Mesothelial cell of epicardium (in vitro differentiated cells): ENCODE measurements around the gene MGRN1. TPM values are rescaled to one million over a fixed set of nuclear protein-coding genes. Genes with fewer than 3 reads are reported as not detected.

Experiments
- DNase-seq, 2 experiments: peaks; one replicate each; pipeline ENCODE4 v3.0.0; 2021; ENCODE audit warnings: low spot score in 2 of 2; ENCODE audit not compliant: unreplicated experiment in 2 of 2
- H3K27ac Mint-ChIP-seq: 2 replicates; pipeline ENCODE4 v1.8.0; 2021; ENCODE audit warnings: mixed read lengths
- H3K27me3 Mint-ChIP-seq: 2 replicates; pipeline ENCODE4 v1.8.0; 2021; ENCODE audit warnings: low read depth, mixed read lengths
- H3K36me3 Mint-ChIP-seq: 2 replicates; pipeline ENCODE4 v1.8.0; 2021; ENCODE audit warnings: mixed read lengths
- H3K4me1 Mint-ChIP-seq: 2 replicates; pipeline ENCODE4 v1.8.0; 2021; ENCODE audit warnings: mixed read lengths
- H3K4me3 Mint-ChIP-seq: 2 replicates; pipeline ENCODE4 v1.8.0; 2021; ENCODE audit warnings: mild to moderate bottlenecking, moderate library complexity, mixed read lengths
- H3K9me3 Mint-ChIP-seq: 2 replicates; pipeline ENCODE4 v1.8.0; 2021; ENCODE audit warnings: mixed read lengths
- CTCF ChIP-seq: fragments of 200-600 bp; sonication (generic); IDR thresholded peaks from one replicate; pipeline ENCODE4 v1.5.0; 2021; ENCODE audit warnings: antibody characterized with exemption; ENCODE audit not compliant: unreplicated experiment
- total RNA-seq: library from RNA; stranded (reverse); gene quantifications from 3 replicates; pipeline ENCODE4 v1.2.1, GENCODE V29; 2021

The MGRN1 gene
- total RNA-seq, 1 donor from 2014 or later: 110 TPM

- Mint-ChIP-seq H3K4me1 (no peaks in the 10 kb centered on the region), H3K9me3 (no peaks in the 10 kb centered on the region), H3K4me3 (no peak overlapping the region), H3K27me3 (no peaks in the 10 kb centered on the region), H3K27ac (no peak overlapping the region), H3K36me3 (peaks cover 7% of the 10 kb centered on the region)
- DNase-seq: no peak
- no peak for TF ChIP-seq CTCF
Observed at GRCh38 chr16:4687416-4687815, 62.8 kb downstream of the MGRN1 start.

- no peak for DNase-seq
- Mint-ChIP-seq H3K27ac (no peak overlapping the region), H3K36me3 (peaks cover 7% of the 10 kb centered on the region), H3K4me1 (no peaks in the 10 kb centered on the region), H3K9me3 (no peaks in the 10 kb centered on the region), H3K4me3 (no peak overlapping the region), H3K27me3 (no peaks in the 10 kb centered on the region)
- no peak for TF ChIP-seq CTCF
Observed at GRCh38 chr16:4687946-4688673, 63.5 kb downstream of the MGRN1 start.

GRCh38 chr16:4688674-4689045 is 64.0 kb downstream of the MGRN1 start:
- no peaks in the 10 kb centered on the region for H3K4me1 Mint-ChIP-seq
- no peak overlapping the region for H3K27ac Mint-ChIP-seq
- H3K9me3 Mint-ChIP-seq: no peaks in the 10 kb centered on the region
- DNase-seq: no peak
- H3K27me3 Mint-ChIP-seq: no peaks in the 10 kb centered on the region
- peaks cover 7% of the 10 kb centered on the region for H3K36me3 Mint-ChIP-seq
- no peak overlapping the region for H3K4me3 Mint-ChIP-seq
- TF ChIP-seq CTCF: no peak

GRCh38 chr16:4689091-4689671 is 64.6 kb downstream of the MGRN1 start:
- Mint-ChIP-seq H3K4me1 (no peaks in the 10 kb centered on the region), H3K9me3 (no peaks in the 10 kb centered on the region), H3K27me3 (no peaks in the 10 kb centered on the region), H3K27ac (no peak overlapping the region), H3K36me3 (peaks cover 7% of the 10 kb centered on the region), H3K4me3 (no peak overlapping the region)
- TF ChIP-seq CTCF: no peak
- no peak for DNase-seq

- H3K27me3 Mint-ChIP-seq: no peaks in the 10 kb centered on the region
- no peak for DNase-seq
- no peak overlapping the region for H3K27ac Mint-ChIP-seq
Observed at GRCh38 chr16:4689864-4690704, 65.5 kb downstream of the MGRN1 start.

More at GRCh38 chr16:4689864-4690704, 65.5 kb downstream of the MGRN1 start:
- TF ChIP-seq CTCF: no peak
- no peak overlapping the region for H3K4me3 Mint-ChIP-seq
- H3K36me3 Mint-ChIP-seq: peaks cover 3% of the 10 kb centered on the region
- no peaks in the 10 kb centered on the region for H3K9me3 Mint-ChIP-seq
- H3K4me1 Mint-ChIP-seq: peaks cover 3% of the 10 kb centered on the region
